Esophagus squamous epithelium (tissue), 4 donors: ENCODE results near the gene SIL1.

Source experiments
- CTCF ChIP-seq, 6 experiments: fragments of 450-650 bp in 4 of 6; fragments of 200-600 bp in 2 of 6; sonication (generic) in 2 of 6; IDR thresholded peaks; one replicate each; pipeline ENCODE4 v1.5.1; 2016 to 2019; ENCODE audit warnings: antibody characterized with exemption in 6 of 6, mild to moderate bottlenecking in 4 of 6, moderate library complexity in 4 of 6
- POLR2A ChIP-seq, 4 donors: fragments of 450-650 bp; IDR thresholded peaks; one replicate each; pipeline ENCODE4 v1.6.1; 2017; ENCODE audit warnings: antibody characterized with exemption in 4 of 4, mild to moderate bottlenecking in 4 of 4, moderate library complexity in 3 of 4

- TF ChIP-seq CTCF (IDR thresholded peaks at IDR 0.05) (no peak), POLR2A (IDR thresholded peaks at IDR 0.05) (no peak)
Measured at GRCh38 chr5:139052975-139053374, 145.2 kb downstream of the SIL1 start.
